CD4-positive, CD25-positive, alpha-beta regulatory T cell (primary cell): Measurements from ENCODE around the gene APPL1. TPM values are rescaled to one million over a fixed set of nuclear protein-coding genes. Genes with fewer than 3 reads are reported as not detected.

Experiments
- ATAC-seq, 2 donors: fragments of 150-1000 bp; cut with Tn5 transposase; one replicate each; pipeline ENCODE4 v1.10.0; 2021; ENCODE audit warnings: low read depth in 2 of 2, moderate number of reproducible peaks in 2 of 2, moderate library complexity in 1 of 2
- DNase-seq, 3 donors: peaks; one replicate each; pipeline versions ENCODE4 v3.0.0 to v3.0.0-alpha.2; 2012 to 2022; ENCODE audit warnings: mixed read lengths in 1 of 3
- H3K27ac ChIP-seq: one replicate; pipeline ENCODE4 v1.7.0; 2013; ENCODE audit warnings: mild to moderate bottlenecking, low read length; ENCODE audit not compliant: insufficient read depth, poor library complexity, severe bottlenecking
- H3K27me3 ChIP-seq: one replicate; pipeline ENCODE4 v1.7.0; 2013; ENCODE audit warnings: low read length; ENCODE audit not compliant: control insufficient read depth, insufficient read depth
- H3K36me3 ChIP-seq: one replicate; pipeline ENCODE4 v1.7.0; 2013; ENCODE audit warnings: mild to moderate bottlenecking, low read length, moderate library complexity; ENCODE audit not compliant: control insufficient read depth, insufficient read depth
- H3K4me1 ChIP-seq: 2 replicates; pipeline ENCODE4 v1.7.0; 2013; ENCODE audit warnings: mild to moderate bottlenecking, low read length; ENCODE audit not compliant: insufficient read depth, control insufficient read depth, poor library complexity, severe bottlenecking
- H3K4me3 ChIP-seq: one replicate; pipeline ENCODE4 v1.7.0; 2013; ENCODE audit warnings: low read depth, mild to moderate bottlenecking, low read length, moderate library complexity
- H3K9me3 ChIP-seq, 2 experiments: 1 replicate in 1 of 2; 2 replicates in 1 of 2; pipeline ENCODE4 v1.7.0; 2013; ENCODE audit warnings: low read length in 2 of 2, mild to moderate bottlenecking in 1 of 2, moderate library complexity in 1 of 2; ENCODE audit not compliant: control insufficient read depth in 2 of 2
- H3K27ac Mint-ChIP-seq, 3 donors: one replicate each; pipeline ENCODE4 v1.8.0; 2020 to 2022; ENCODE audit warnings: mild to moderate bottlenecking in 3 of 3, mixed read lengths in 3 of 3, moderate library complexity in 2 of 3
- H3K27me3 Mint-ChIP-seq: one replicate; pipeline ENCODE4 v1.8.0; 2022; ENCODE audit warnings: mild to moderate bottlenecking, mixed read lengths
- H3K36me3 Mint-ChIP-seq: one replicate; pipeline ENCODE4 v1.8.0; 2020; ENCODE audit warnings: mixed read lengths
- H3K4me1 Mint-ChIP-seq, 4 donors: one replicate each; pipeline ENCODE4 v1.8.0; 2020 to 2022; ENCODE audit warnings: mixed read lengths in 4 of 4, mild to moderate bottlenecking in 1 of 4
- H3K4me3 Mint-ChIP-seq, 4 donors: one replicate each; pipeline ENCODE4 v1.8.0; 2020 to 2022; ENCODE audit warnings: mild to moderate bottlenecking in 4 of 4, mixed read lengths in 4 of 4, moderate library complexity in 3 of 4
- H3K9me3 Mint-ChIP-seq, 7 donors: one replicate each; pipeline ENCODE4 v1.8.0; 2020 to 2022; ENCODE audit warnings: mixed read lengths in 7 of 7, mild to moderate bottlenecking in 3 of 7, moderate library complexity in 2 of 7
- polyA plus RNA-seq, 4 donors: library from polyadenylated mRNA; unstranded; fragments of 300-500 nt; fragmentation: Illumina TruSeq; gene quantifications; one replicate each; pipeline ENCODE4 v1.2.3, GENCODE V29; 2021
- total RNA-seq: library from RNA; stranded (reverse); gene quantifications from one replicate; pipeline ENCODE4 v1.2.3, GENCODE V29; 2022

The APPL1 gene
- total and polyA plus RNA-seq, 5 donors from 2014 or later: 18.4 to 39.5 (median 33.0) TPM

- Mint-ChIP-seq H3K4me3 (no peak overlapping the region), H3K4me1 (peaks cover 0 to 12% (median 5%) of the 10 kb centered on the region in 4 donors), H3K27ac (no peak overlapping the region), H3K9me3 (no peaks in the 10 kb centered on the region), H3K36me3 (peaks cover 64% of the 10 kb centered on the region), H3K27me3 (no peaks in the 10 kb centered on the region)
- H3K4me3 ChIP-seq: no peak overlapping the region
- H3K36me3 ChIP-seq: peaks cover 77% of the 10 kb centered on the region
- ATAC-seq: no peak
- no peak for DNase-seq
- no peaks in the 10 kb centered on the region for H3K27me3 ChIP-seq
- H3K27ac ChIP-seq: no peak overlapping the region
- no peaks in the 10 kb centered on the region for H3K4me1 ChIP-seq
- H3K9me3 ChIP-seq: no peaks in the 10 kb centered on the region
These were observed 17.4 kb downstream of the APPL1 start for GRCh38 chr3:57244946-57245345.

- H3K27ac Mint-ChIP-seq: peak overlapping the region in 1 of 3 donors; percentile 69
These were observed 24.9 kb downstream of the APPL1 start for GRCh38 chr3:57252404-57252803.

DNA sequence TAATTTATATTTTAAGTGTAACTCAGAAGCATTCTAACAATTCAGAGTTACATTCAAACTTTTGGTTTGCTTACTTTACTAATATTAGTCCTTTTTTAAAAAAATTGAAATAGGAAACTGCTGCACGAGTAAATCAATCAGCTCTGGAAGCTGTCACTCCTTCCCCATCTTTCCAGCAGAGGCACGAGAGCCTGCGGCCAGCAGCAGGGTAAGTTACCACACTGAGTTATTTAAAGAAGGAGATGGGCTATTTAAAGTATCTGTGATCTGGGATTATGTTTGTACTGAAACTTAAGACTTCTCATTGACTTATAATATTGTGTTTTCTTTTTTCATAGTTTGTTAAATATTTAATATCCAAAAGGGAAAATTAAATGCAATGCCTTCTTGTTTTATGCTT lies 29.3 kb downstream of the APPL1 start:
- Mint-ChIP-seq H3K27me3 (no peaks in the 10 kb centered on the region), H3K4me1 (peaks cover 0 to 13% (median 0%) of the 10 kb centered on the region in 4 donors), H3K36me3 (peaks cover 33% of the 10 kb centered on the region), H3K9me3 (no peaks in the 10 kb centered on the region), H3K4me3 (no peak overlapping the region), H3K27ac (peak overlapping the region in 1 of 3 donors; percentile 12)
- no peaks in the 10 kb centered on the region for H3K27me3 ChIP-seq
- H3K27ac ChIP-seq: no peak overlapping the region
- no peaks in the 10 kb centered on the region for H3K9me3 ChIP-seq
- H3K36me3 ChIP-seq: peaks cover 49% of the 10 kb centered on the region
- no peaks in the 10 kb centered on the region for H3K4me1 ChIP-seq
- no peak for ATAC-seq
- no peak for DNase-seq
- H3K4me3 ChIP-seq: no peak overlapping the region

More at GRCh38 chr3:57252404-57252803, 24.9 kb downstream of the APPL1 start:
- Histone ChIP-seq H3K27ac (no peak overlapping the region), H3K4me1 (no peaks in the 10 kb centered on the region), H3K4me3 (no peak overlapping the region), H3K36me3 (peaks cover 36% of the 10 kb centered on the region), H3K27me3 (no peaks in the 10 kb centered on the region), H3K9me3 (no peaks in the 10 kb centered on the region)
- Mint-ChIP-seq H3K9me3 (no peaks in the 10 kb centered on the region), H3K36me3 (peaks cover 26% of the 10 kb centered on the region), H3K4me3 (no peak overlapping the region), H3K27me3 (no peaks in the 10 kb centered on the region), H3K4me1 (peaks cover 0 to 6% (median 4%) of the 10 kb centered on the region in 4 donors)
- DNase-seq (no peak), ATAC-seq (no peak)

DNA sequence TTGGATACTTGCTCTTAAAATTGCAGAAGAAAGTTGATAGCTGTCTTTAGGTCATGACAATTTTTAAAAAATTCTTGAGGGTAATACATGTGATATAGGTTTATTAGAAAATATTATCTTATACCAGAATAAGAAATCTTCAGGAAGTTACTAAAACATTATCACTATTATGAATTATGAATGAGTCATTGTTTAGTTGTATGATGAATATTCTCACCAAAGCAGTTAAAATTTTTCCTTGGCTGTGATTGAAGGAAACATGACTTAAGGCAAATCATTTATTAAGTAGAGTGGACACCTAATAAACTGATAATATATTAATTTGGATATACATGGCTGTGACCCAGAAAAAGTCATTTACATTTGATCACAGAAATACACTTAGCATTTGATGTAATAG lies 30.1 kb downstream of the APPL1 start:
- Histone ChIP-seq H3K36me3 (peaks cover 47% of the 10 kb centered on the region), H3K4me3 (no peak overlapping the region), H3K4me1 (no peaks in the 10 kb centered on the region), H3K9me3 (no peaks in the 10 kb centered on the region), H3K27me3 (no peaks in the 10 kb centered on the region), H3K27ac (no peak overlapping the region)
- Mint-ChIP-seq H3K4me1 (peaks cover 0 to 8% (median 0%) of the 10 kb centered on the region in 4 donors), H3K4me3 (no peak overlapping the region), H3K27ac (no peak overlapping the region), H3K27me3 (no peaks in the 10 kb centered on the region), H3K36me3 (peaks cover 40% of the 10 kb centered on the region), H3K9me3 (peaks cover 0 to 1% (median 0%) of the 10 kb centered on the region in 7 donors)
- ATAC-seq (no peak), DNase-seq (no peak)

GRCh38 chr3:57261119-57261518 lies 33.6 kb downstream of the APPL1 start:
- ATAC-seq (no peak), DNase-seq (no peak)
- H3K27me3 ChIP-seq: no peaks in the 10 kb centered on the region
- H3K9me3 Mint-ChIP-seq: peaks cover 0 to 8% (median 2%) of the 10 kb centered on the region in 7 donors
- H3K4me1 Mint-ChIP-seq: peaks cover 0 to 8% (median 0%) of the 10 kb centered on the region in 4 donors
- no peak overlapping the region for H3K27ac ChIP-seq
- no peaks in the 10 kb centered on the region for H3K27me3 Mint-ChIP-seq
- H3K4me3 ChIP-seq: no peak overlapping the region
- no peaks in the 10 kb centered on the region for H3K9me3 ChIP-seq
- H3K27ac Mint-ChIP-seq: no peak overlapping the region
- no peak overlapping the region for H3K4me3 Mint-ChIP-seq
- H3K36me3 ChIP-seq: peaks cover 56% of the 10 kb centered on the region
- peaks cover 61% of the 10 kb centered on the region for H3K36me3 Mint-ChIP-seq
- H3K4me1 ChIP-seq: no peaks in the 10 kb centered on the region

DNA sequence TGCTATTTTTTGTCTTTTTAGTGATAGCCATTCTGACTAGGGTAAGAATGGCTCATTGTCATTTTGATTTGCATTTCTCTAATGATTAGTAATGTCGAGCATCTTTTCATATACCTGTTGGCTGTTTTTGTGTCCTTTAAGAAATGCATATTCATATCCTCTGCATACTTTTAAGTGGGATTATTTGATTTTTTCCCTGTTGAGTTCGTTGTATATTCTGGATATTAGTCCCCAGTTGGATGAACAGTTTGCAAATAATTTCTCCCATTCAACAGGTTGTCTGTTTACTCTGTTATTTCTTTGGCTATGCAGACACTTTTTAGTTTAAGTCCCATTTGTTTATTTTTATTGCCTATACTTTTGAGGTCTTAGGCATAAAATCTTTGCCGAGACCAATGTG lies 34.4 kb downstream of the APPL1 start:
- Histone ChIP-seq H3K4me3 (no peak overlapping the region), H3K9me3 (no peaks in the 10 kb centered on the region), H3K27ac (no peak overlapping the region), H3K27me3 (no peaks in the 10 kb centered on the region), H3K4me1 (no peaks in the 10 kb centered on the region), H3K36me3 (peaks cover 58% of the 10 kb centered on the region)
- ATAC-seq (no peak), DNase-seq (no peak)
- Mint-ChIP-seq H3K9me3 (peaks cover 0 to 8% (median 2%) of the 10 kb centered on the region in 7 donors), H3K36me3 (peaks cover 67% of the 10 kb centered on the region), H3K27me3 (no peaks in the 10 kb centered on the region), H3K27ac (no peak overlapping the region), H3K4me1 (peaks cover 0 to 8% (median under 1%) of the 10 kb centered on the region in 4 donors), H3K4me3 (no peak overlapping the region)

DNA sequence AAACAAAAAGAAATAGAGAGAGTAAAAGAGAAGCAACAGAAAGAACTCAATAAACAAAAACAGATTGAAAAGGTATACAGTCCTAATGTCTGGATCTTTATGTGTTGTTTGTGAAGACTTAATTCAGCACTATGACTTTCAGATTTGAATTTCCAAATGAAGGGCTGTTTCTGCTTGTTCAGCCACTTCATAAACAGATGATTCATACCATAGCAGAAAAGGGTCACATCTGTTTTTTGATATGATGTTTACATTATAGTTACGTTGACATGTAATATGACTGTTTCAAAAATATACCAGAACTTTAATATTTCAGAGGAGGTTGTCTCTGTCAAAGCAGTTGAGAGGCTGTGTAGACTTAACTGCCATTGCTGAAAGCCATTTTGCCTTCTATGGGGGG lies 40.9 kb downstream of the APPL1 start:
- no peak for ATAC-seq
- H3K36me3 ChIP-seq: peaks cover 44% of the 10 kb centered on the region

DNA sequence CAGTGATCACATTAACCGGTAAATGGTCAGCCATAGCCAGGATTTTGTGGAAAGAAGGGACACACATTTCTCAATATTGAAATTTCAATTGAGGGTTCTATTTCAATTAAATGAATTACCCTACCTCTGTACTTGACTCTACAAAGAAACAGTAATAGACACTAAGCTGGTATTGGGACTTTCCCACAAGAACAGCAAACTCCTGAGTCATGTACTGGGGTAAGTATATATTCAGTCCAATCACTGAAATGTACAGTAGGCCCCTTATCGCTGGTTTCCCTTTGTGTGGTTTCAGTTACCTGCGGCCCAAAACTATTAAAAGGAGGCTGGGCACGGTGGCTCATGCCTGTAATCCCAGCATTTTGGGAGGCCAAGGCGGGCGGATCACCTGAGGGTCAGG lies 47.3 kb downstream of the APPL1 start:
- no peak overlapping the region for H3K4me3 ChIP-seq
- H3K27me3 ChIP-seq: no peaks in the 10 kb centered on the region
- DNase-seq (no peak), ATAC-seq (no peak)
- no peak overlapping the region for H3K27ac ChIP-seq
- Mint-ChIP-seq H3K27ac (no peak overlapping the region), H3K27me3 (no peaks in the 10 kb centered on the region), H3K4me1 (no peaks in the 10 kb centered on the region), H3K4me3 (no peak overlapping the region), H3K36me3 (peaks cover 25% of the 10 kb centered on the region), H3K9me3 (peaks cover 0 to 3% (median 0%) of the 10 kb centered on the region in 7 donors)
- H3K36me3 ChIP-seq: peaks cover 19% of the 10 kb centered on the region
- H3K9me3 ChIP-seq: no peaks in the 10 kb centered on the region
- no peaks in the 10 kb centered on the region for H3K4me1 ChIP-seq

More for the DNA sequence above, 40.9 kb downstream of the APPL1 start:
- Histone ChIP-seq H3K9me3 (no peaks in the 10 kb centered on the region), H3K4me1 (no peaks in the 10 kb centered on the region), H3K27ac (no peak overlapping the region), H3K27me3 (no peaks in the 10 kb centered on the region), H3K4me3 (no peak overlapping the region)
- peaks cover 70% of the 10 kb centered on the region for H3K36me3 Mint-ChIP-seq
- no peak for DNase-seq
- no peak overlapping the region for H3K27ac Mint-ChIP-seq
- H3K27me3 Mint-ChIP-seq: no peaks in the 10 kb centered on the region
- H3K4me1 Mint-ChIP-seq: peaks cover 0 to 2% (median 0%) of the 10 kb centered on the region in 4 donors
- H3K4me3 Mint-ChIP-seq: no peak overlapping the region
- peaks cover 0 to 8% (median under 1%) of the 10 kb centered on the region in 7 donors for H3K9me3 Mint-ChIP-seq
